Fibroblast of skin of right biceps (primary cell): ENCODE measurements around the gene PRAMEF27.
"Not testable (repeated sequence)": the region's sequence is repeated elsewhere in the genome, so short reads cannot be mapped to it uniquely, and the experiment has no call there.

ENCODE experiments used
- DNase-seq: peaks from one replicate; pipeline ENCODE4 v3.0.0-alpha.2; 2013

Gene PRAMEF27

DNA sequence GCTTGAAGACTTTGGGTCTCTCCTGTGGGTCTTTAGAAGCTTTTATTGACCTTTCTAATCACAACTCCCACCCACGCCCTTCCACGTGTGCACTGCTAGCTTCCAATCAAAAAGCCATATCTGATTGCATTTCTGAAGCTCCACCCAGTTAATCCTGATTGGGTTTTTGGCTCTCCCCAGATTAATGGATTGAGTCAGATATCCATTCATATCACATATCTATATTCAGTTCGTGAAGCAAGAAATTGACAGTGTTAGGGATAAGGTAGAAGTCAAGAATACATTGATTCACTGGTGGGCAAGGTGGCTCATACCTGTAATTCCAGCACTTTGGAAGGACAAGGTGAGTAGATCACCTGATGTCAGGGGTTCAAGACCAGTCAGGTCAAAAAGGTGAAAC is at the start of gene PRAMEF27:
Gene PRAMEF27 (minus strand): TSS at position 101 of the 400 bp plus-strand sequence. CDS start 2,916 bp downstream, outside the sequence.
- DNase-seq = not testable (repeated sequence)

DNA sequence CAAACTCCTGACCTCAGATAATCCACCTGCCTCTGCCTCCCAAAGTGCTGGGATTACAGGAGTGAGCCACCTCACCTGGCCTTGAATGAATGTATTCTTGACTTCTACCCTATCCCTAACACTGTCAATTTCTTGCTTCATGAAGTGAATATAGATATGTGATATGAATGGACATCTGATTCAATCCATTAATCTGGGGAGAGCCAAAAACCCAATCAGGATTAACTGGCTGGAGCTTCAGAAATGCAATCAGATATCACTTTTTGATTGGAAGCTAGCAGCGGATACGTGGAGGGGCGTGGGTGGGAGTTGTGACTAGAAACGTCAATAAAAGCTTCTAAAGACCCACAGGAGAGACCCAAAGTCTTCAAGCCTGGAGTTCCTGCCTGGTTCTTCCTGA is 14.1 kb upstream of the PRAMEF27 start, which contains the start of gene PRAMEF25:
Gene PRAMEF25 (plus strand): TSS at position 301 of the 400 bp plus-strand sequence. CDS start 2,920 bp downstream, outside the sequence.
- DNase-seq = not testable (repeated sequence)

DNA sequence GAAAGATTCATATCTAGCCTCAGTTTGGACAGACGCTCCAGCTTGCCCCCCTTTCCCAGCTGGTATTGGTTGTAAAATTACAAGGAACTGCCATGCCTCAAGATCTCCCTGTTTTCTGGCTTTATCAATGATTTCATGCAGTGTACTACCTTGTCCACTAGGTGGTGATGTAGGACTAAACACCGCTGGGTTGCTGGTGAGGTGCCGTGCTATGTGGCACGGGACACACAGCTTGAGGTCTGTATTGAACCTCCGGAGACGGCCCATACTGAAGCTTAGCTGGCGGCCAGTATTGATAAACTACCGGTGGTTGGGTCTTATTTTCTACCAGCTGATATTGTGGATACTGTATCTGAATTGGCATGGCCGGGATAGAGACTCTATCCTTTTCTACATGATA is 36.5 kb downstream of the PRAMEF27 start:
- DNase-seq = not testable (repeated sequence)

DNA sequence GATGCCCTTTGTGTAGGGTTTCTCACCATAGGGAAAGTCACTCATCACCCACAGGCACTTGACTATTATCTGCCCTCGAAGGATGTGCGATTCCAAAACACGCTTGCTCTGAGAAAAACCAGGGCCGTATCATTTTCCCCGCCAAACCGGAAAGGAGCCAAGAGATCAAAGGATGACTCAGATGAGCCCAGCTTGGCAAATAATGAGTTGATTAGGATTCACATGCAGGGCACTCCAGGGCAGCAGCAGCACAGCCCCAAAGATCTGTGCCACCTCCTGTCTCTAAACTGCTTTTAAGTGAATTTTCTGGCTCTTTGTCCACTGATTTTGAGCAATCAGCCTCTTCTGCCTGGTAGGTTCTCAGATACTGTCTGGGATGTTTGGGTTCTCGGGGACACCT is 44.4 kb downstream of the PRAMEF27 start:
- not testable (repeated sequence) for DNase-seq

DNA sequence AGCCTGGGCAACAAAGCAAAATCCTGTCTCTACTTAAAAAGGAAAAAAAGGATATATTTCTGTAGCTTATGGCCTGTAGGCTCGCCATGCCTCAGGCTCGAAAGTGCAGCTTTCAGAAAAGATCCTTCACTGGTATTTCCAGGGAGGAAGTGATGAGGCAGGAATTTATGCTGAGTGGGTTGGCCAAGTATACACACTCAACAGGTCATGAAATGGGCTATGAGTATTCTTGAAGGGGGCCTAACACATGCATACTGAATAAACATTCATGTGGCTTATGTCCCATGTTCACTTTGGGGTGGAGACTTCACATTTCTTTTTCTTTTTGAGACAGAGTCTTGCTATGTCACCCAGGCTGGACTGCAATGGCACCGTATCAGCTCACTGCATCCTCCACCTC is 47.0 kb downstream of the PRAMEF27 start:
- not testable (repeated sequence) for DNase-seq

DNA sequence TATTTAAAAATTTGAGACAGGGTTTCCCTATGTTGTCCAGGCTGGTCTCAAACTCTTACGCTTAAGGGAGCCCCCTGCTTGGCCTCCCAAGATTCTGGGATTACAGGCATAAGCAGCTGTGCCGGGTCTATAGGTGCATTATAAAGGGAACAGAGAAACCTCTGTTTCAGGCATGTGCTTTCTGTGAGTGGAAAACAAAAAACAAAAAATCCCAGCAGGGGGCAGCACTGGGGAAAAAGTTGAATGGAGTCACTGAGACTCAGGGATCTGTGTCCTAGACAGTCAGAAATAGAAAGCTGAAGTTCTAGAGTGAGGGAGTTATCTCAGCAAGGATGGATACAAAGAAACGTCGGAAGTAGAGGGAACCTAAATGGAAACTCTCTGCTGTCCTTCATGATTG is 50.6 kb downstream of the PRAMEF27 start:
- DNase-seq = not testable (repeated sequence)
